Endothelial cell of umbilical vein (primary cell): ENCODE measurements around the gene ARID3B. TPM values are rescaled to one million over a fixed set of nuclear protein-coding genes. Genes with fewer than 3 reads are reported as not detected.

ENCODE experiments used
- BruUV-seq: library from RNA; stranded (reverse); fragments of 400-500 nt; replicated peaks from 2 replicates; lab custom pipeline; 2021; lab: Mats Ljungman, UMichigan
- CTCF ChIA-PET: fragments of 300-600, 350-600 bp; sonication (Branson Sonifier 250); formaldehyde crosslinking; loops from one replicate; lab custom pipeline; 2021; ENCODE audit warnings: antibody characterized with exemption, inconsistent platforms; lab: Charles Lee
- POLR2A ChIA-PET: fragments of 300-600, 350-600 bp; sonication (Branson Sonifier 250); formaldehyde crosslinking; loops from one replicate; lab custom pipeline; 2021; ENCODE audit warnings: antibody characterized with exemption, inconsistent platforms; lab: Charles Lee
- DNase-seq: peaks from one replicate; pipeline ENCODE4 v3.0.0-alpha.2; 2011; ENCODE audit warnings: low read depth, low spot score
- FAIRE-seq: peaks from 2 replicates; lab custom pipeline; 2011; peaks lifted over from hg19 to GRCh38; lab: Jason Lieb, UNC
- H2AFZ ChIP-seq: 2 replicates; pipeline ENCODE4 v1.6.0; 2012; ENCODE audit warnings: low read depth, low read length, control low read depth, inconsistent platforms
- H3K27ac ChIP-seq: 2 replicates; pipeline ENCODE4 v1.5.1; 2011; ENCODE audit warnings: low read depth, mild to moderate bottlenecking, control low read depth, low read length, moderate library complexity; ENCODE audit not compliant: insufficient read depth
- H3K27me3 ChIP-seq, 2 experiments: 2 replicates each; pipeline versions ENCODE4 v1.6.0 to v1.6.1; 2011; ENCODE audit warnings: low read length in 2 of 2, mixed read lengths in 1 of 2; ENCODE audit not compliant: control insufficient read depth in 2 of 2, insufficient read depth in 2 of 2
- H3K36me3 ChIP-seq, 2 experiments: 2 replicates in 1 of 2; 3 replicates in 1 of 2; pipeline ENCODE4 v1.5.1; 2011; ENCODE audit warnings: low read length in 2 of 2, mild to moderate bottlenecking in 1 of 2, moderate library complexity in 1 of 2; ENCODE audit not compliant: control insufficient read depth in 2 of 2, insufficient read depth in 2 of 2; ENCODE audit errors: extremely low read depth in 1 of 2
- H3K4me1 ChIP-seq: 3 replicates; pipeline ENCODE4 v1.5.1; 2011; ENCODE audit warnings: mild to moderate bottlenecking, low read length; ENCODE audit not compliant: control insufficient read depth, insufficient read depth; ENCODE audit errors: extremely low read depth
- H3K4me2 ChIP-seq: 2 replicates; pipeline ENCODE4 v1.6.1; 2011; ENCODE audit warnings: low read length, control low read depth, mixed read lengths; ENCODE audit not compliant: insufficient read depth
- H3K4me3 ChIP-seq, 3 experiments: fragments of 200-600 bp in 1 of 3; sonication (generic), shearing (Covaris generic) in 1 of 3; replicated peaks in 1 of 3; 2 replicates each; pipeline ENCODE4 v1.5.1; 2011 to 2016; ENCODE audit warnings: control low read depth in 3 of 3, low read length in 3 of 3, mild to moderate bottlenecking in 2 of 3, inconsistent platforms in 1 of 3, low read depth in 1 of 3, moderate library complexity in 1 of 3; ENCODE audit not compliant: insufficient read depth in 1 of 3
- H3K79me2 ChIP-seq: 2 replicates; pipeline ENCODE4 v1.6.0; 2012; ENCODE audit warnings: low read length, inconsistent platforms; ENCODE audit not compliant: control insufficient read depth, insufficient read depth
- H3K9ac ChIP-seq: replicated peaks from 2 replicates; pipeline ENCODE3; 2011; ENCODE audit warnings: low read length, control low read depth; ENCODE audit not compliant: insufficient read depth; ENCODE audit errors: extremely low read depth
- H3K9me1 ChIP-seq: replicated peaks from 3 replicates; pipeline ENCODE4 v1.6.0; 2011; ENCODE audit warnings: mild to moderate bottlenecking, low read length; ENCODE audit not compliant: control insufficient read depth, insufficient read depth; ENCODE audit errors: extremely low read depth
- H3K9me3 ChIP-seq: replicated peaks from 2 replicates; pipeline ENCODE4 v1.5.1; 2012; ENCODE audit warnings: low read length, inconsistent platforms; ENCODE audit not compliant: control insufficient read depth, insufficient read depth
- H4K20me1 ChIP-seq: replicated peaks from 2 replicates; pipeline ENCODE3; 2011; ENCODE audit warnings: mild to moderate bottlenecking, low read length; ENCODE audit not compliant: control insufficient read depth, insufficient read depth; ENCODE audit errors: extremely low read depth
- EZH2 ChIP-seq: IDR thresholded peaks from 2 replicates; pipeline ENCODE4 v1.6.1; 2012; ENCODE audit warnings: borderline replicate concordance, low read depth, mild to moderate bottlenecking, moderate library complexity, low read length, inconsistent platforms; ENCODE audit not compliant: severe bottlenecking
- FOS ChIP-seq: IDR thresholded peaks from 2 replicates; pipeline ENCODE4 v1.6.1; 2011; ENCODE audit warnings: mild to moderate bottlenecking, low read length, moderate library complexity, borderline replicate concordance; ENCODE audit not compliant: insufficient read depth
- GATA2 ChIP-seq: IDR thresholded peaks from 2 replicates; pipeline ENCODE4 v1.7.0; 2011; ENCODE audit warnings: low read depth, mild to moderate bottlenecking, moderate library complexity, mixed read lengths, low read length; ENCODE audit not compliant: insufficient read length, insufficient read depth
- JUN ChIP-seq: IDR thresholded peaks from 2 replicates; pipeline ENCODE4 v1.6.1; 2011; ENCODE audit warnings: borderline replicate concordance, low read depth; ENCODE audit not compliant: insufficient read length, insufficient read depth
- MYC ChIP-seq: IDR thresholded peaks from one replicate; pipeline ENCODE4 v1.6.1; 2011; ENCODE audit warnings: mild to moderate bottlenecking, low read depth, low read length
- POLR2A ChIP-seq: IDR thresholded peaks from 2 replicates; pipeline ENCODE4 v1.6.1; 2012; ENCODE audit warnings: low read depth, mild to moderate bottlenecking, control low read depth, low read length
- POLR2AphosphoS5 ChIP-seq: IDR thresholded peaks from 2 replicates; pipeline ENCODE4 v1.6.1; 2012; ENCODE audit warnings: low read depth, mild to moderate bottlenecking, control low read depth, low read length, moderate library complexity; ENCODE audit not compliant: insufficient read depth
- dilution Hi-C: fragments of 300-500 bp; cut with MboI; formaldehyde crosslinking; loops from one replicate; pipeline ENCODE4 v1.15.0; 2019; ENCODE audit warnings: low sequenced_read_pairs; ENCODE audit not compliant: extremely low pct_ligation_motif_present
- intact Hi-C: fragments of 100-400 bp; cut with micrococcal nuclease; formaldehyde crosslinking; loops from one replicate; pipeline ENCODE4 v1.10.0; 2022
- polyA plus RNA-seq, 4 experiments: library from polyadenylated mRNA; depleted of rRNA in 3 of 4; stranded (reverse) in 3 of 4; unstranded in 1 of 4; fragments of >200 nt; gene quantifications; 2 replicates each; pipeline versions ENCODE4 v1.2.1 to v1.2.3, GENCODE V29; 2011 to 2012; ENCODE audit warnings: missing spikeins in 1 of 4
- total RNA-seq: library from RNA; stranded (reverse); gene quantifications from 2 replicates; pipeline ENCODE4 v1.2.3, GENCODE V29; 2021
- TF ChIP-seq, protein P1 (sequence below): IDR thresholded peaks from 2 replicates; pipeline ENCODE4 v1.6.1; 2011; ENCODE audit not compliant: insufficient read depth, insufficient read length
- TF ChIP-seq, protein P2 (sequence below), 2 donors: IDR thresholded peaks; 1 replicate in 1 of 2; 2 replicates in 1 of 2; pipeline ENCODE4 v1.5.1; 2011; ENCODE audit warnings: low read length in 2 of 2, mild to moderate bottlenecking in 2 of 2, moderate library complexity in 2 of 2, control low read depth in 1 of 2, inconsistent platforms in 1 of 2, low read depth in 1 of 2; ENCODE audit not compliant: insufficient read depth in 1 of 2; ENCODE audit errors: extremely low read depth in 1 of 2

ARID3B gene
- total and polyA plus RNA-seq, 2 donors (not counting 3 experiments of a cell fraction or from before 2014, with no cell fraction given) = 6.2 to 10.0 TPM

DNA sequence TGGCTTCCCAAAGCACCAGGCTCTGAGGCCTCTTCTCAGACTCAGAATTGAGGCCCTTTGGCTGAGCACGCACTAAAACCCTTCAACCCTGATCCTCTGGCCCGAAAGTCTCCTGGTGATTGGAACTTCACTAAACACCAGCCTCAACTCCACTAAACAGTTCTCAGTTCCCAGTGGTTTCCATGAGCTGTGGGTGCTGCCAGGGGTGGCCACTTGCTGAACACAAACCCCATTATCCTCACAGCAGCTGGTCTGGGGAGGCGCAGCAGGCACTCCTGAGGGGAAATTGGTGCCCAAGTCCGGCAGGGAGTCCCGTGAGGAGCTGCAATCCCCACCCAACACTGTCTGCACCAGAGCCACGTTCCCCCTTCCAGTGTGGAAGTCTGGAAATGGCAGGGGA, 70.8 kb downstream of the ARID3B start:
- H3K9ac ChIP-seq = no peak overlapping the region
- FAIRE-seq = no peak
- CTCF ChIA-PET = interaction anchor here (1.5 kb wide), 1 partner anchor 38 kb away, joined by 3 read pairs; no protein-coding TSS in a partner anchor

More for the DNA sequence above, 70.8 kb downstream of the ARID3B start:
- no peaks in the 10 kb centered on the region for H3K27me3 ChIP-seq
- no peaks in the 10 kb centered on the region for H3K9me1 ChIP-seq
- no peak overlapping the region for H2AFZ ChIP-seq
- POLR2A ChIA-PET = no interaction called here
- no peaks in the 10 kb centered on the region for H3K9me3 ChIP-seq
- intact Hi-C loops = no loop called here
- dilution Hi-C loops = no loop called here
- BruUV-seq = no TSS peak
- no peak overlapping the region for H3K4me2 ChIP-seq
- peaks cover 12% of the 10 kb centered on the region for H3K79me2 ChIP-seq
- H3K4me3 ChIP-seq = no peak overlapping the region
- H4K20me1 ChIP-seq = peaks cover under 1% of the 10 kb centered on the region
- TF ChIP-seq, protein P1, sequence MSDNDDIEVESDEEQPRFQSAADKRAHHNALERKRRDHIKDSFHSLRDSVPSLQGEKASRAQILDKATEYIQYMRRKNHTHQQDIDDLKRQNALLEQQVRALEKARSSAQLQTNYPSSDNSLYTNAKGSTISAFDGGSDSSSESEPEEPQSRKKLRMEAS = no peak
- TF ChIP-seq EZH2 = no peak
- TF ChIP-seq POLR2A = no peak
- TF ChIP-seq, protein P2, sequence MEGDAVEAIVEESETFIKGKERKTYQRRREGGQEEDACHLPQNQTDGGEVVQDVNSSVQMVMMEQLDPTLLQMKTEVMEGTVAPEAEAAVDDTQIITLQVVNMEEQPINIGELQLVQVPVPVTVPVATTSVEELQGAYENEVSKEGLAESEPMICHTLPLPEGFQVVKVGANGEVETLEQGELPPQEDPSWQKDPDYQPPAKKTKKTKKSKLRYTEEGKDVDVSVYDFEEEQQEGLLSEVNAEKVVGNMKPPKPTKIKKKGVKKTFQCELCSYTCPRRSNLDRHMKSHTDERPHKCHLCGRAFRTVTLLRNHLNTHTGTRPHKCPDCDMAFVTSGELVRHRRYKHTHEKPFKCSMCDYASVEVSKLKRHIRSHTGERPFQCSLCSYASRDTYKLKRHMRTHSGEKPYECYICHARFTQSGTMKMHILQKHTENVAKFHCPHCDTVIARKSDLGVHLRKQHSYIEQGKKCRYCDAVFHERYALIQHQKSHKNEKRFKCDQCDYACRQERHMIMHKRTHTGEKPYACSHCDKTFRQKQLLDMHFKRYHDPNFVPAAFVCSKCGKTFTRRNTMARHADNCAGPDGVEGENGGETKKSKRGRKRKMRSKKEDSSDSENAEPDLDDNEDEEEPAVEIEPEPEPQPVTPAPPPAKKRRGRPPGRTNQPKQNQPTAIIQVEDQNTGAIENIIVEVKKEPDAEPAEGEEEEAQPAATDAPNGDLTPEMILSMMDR (IDR thresholded peaks at IDR 0.05; ENCODE audit: extremely low read depth in 1 of 2, insufficient read depth in 1 of 2, low read depth in 1 of 2, low read length in 2 of 2) = no peak
- TF ChIP-seq FOS = no peak
- TF ChIP-seq JUN = no peak
- TF ChIP-seq MYC = no peak
- TF ChIP-seq POLR2AphosphoS5 = no peak
- no peak for TF ChIP-seq GATA2
- H3K4me1 ChIP-seq = peaks cover 4% of the 10 kb centered on the region
- DNase-seq = no peak
- H3K27ac ChIP-seq = no peak overlapping the region
- H3K36me3 ChIP-seq = no peaks in the 10 kb centered on the region
